GM21529 (cell line): ENCODE results near the gene DNLZ.

ENCODE experiments used
- ATAC-seq: cut with Tn5 transposase; IDR thresholded peaks from one replicate; pipeline ENCODE4 v1.9.1; 2021; ENCODE audit not compliant: unreplicated experiment

Gene DNLZ

DNA sequence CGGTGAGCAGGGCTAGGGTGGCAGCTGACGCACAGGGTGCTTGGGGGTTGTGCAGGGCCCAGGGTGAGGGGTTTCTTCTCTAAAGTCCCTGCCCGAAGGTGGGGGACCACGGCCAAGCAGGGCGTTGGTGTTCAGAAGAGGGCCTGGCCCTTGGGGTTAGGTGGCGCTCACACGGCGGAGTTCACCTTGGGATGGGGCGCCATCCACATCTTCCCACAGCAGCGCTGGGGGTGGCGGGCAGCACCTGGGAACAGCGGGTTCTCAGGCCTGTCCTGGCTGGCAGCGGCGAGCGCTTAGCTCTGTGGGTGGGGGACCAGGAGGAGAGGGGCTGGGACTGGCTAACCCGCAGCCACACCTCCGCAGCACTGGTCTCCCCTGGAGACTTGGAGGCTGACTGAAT, 30.1 kb downstream of the DNLZ start:
- ATAC-seq, result no peak

DNA sequence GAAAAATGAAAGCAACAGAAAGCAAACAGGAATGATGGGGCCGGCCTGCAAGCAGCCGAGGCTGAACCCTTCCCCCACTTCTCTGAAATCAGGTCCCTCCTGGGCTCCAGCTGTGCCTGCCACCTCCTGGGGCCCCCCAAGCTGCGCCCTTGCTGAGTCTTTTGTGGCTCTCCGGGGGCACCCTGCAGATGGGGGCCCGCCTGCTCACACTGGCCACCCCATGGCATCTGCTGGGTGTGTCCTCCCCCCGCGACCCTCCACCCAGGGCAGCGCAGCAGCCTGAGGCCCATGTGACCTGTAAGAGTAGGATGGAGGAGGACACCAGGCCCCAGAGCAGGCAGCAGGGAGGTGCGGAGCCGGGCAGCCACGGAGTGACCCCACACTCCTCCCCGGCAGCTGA, 30.5 kb downstream of the DNLZ start:
- ATAC-seq, result no peak

- no peak for ATAC-seq
Observed at GRCh38 chr9:136332482-136332983, 31.0 kb downstream of the DNLZ start.

- no peak for ATAC-seq
Observed at GRCh38 chr9:136331556-136332481, 31.7 kb downstream of the DNLZ start.

DNA sequence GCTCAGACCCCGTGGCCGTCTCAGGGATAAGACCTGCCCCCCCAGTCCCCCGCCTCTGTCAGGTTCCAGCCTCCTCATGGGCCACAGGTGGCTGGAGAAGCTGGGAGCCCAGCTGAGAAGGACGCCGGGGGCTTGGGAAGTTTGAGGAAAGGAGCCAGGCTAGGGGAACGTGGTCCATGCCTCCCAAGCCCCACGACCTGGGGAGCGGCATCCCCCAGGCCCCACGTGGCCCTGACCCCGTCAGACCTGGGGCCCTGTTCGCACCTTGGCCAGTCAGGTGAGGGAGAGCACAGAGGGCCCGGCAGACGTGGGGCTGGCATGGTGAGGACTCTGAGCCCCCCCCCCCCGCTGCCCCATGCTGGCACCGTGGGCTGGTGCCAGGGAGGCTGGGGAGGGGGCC, 32.5 kb downstream of the DNLZ start:
- ATAC-seq, result no peak

GRCh38 chr9:136330406-136330990, 33.0 kb downstream of the DNLZ start:
- no peak for ATAC-seq

GRCh38 chr9:136329636-136330405, 33.7 kb downstream of the DNLZ start:
- ATAC-seq, result no peak

DNA sequence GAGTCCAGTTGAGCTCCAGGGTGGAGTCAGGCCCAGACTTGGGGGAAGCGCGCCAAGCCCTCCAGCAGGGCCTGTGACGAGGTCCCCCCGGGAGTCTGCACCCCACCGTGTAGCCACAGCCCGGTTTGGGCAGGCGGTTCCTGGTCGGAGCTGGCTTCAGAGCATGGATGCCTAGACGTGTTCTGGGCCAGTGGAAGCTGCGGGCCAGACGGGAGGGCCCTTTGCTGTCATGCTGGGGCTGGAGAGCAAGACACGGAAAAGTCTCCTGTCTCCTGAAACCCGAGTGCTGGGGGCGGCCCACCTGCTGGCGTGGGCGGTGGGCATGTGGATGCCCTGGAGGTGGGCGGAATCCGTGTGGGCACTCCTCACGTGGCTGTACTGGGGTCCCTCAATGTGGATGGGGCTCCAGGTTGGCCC, 34.3 kb downstream of the DNLZ start:
- no peak for ATAC-seq

- no peak for ATAC-seq
Observed at GRCh38 chr9:136328622-136329041, 34.9 kb downstream of the DNLZ start.

DNA sequence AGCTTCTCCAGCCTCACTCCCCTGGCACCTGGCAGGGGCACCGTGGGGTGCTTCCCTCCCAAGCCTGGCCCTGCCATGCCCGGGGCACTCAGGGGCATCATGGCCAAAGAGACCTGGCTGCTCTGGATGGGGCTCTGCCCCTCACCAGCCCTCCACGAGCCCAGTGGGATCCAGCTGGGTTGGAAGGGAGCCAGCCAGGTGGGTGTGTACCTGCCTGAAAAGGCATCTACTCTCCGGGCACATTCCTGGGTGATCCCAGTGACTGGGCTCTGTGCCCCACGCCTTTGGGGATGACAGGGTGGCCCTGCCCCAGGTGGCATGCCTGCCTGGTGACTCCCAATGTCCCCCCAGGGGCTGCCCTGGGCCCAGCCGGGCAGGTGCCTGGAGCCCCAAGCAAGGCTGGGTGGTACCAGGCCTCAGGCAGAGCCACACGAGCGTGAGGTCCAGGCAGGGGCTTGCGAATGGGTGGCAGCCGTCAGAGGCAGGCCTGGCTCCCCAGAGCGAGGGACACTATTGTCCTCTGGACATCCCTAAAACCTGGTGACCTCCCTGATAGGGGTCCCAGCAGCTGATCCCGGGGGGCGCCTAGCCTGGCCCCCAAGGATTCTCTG, 35.4 kb downstream of the DNLZ start:
- no peak for ATAC-seq

GRCh38 chr9:136327304-136327974, 36.1 kb downstream of the DNLZ start, which contains the start of gene GPSM1:
GPSM1 (plus strand) TSS chr9:136327539; CDS start chr9:136327696, 157 bp downstream.
- no peak for ATAC-seq

- ATAC-seq, result no peak
Observed at GRCh38 chr9:136326761-136327303, 36.7 kb downstream of the DNLZ start.

GRCh38 chr9:136326061-136326760, 37.3 kb downstream of the DNLZ start:
- ATAC-seq, result no peak

DNA sequence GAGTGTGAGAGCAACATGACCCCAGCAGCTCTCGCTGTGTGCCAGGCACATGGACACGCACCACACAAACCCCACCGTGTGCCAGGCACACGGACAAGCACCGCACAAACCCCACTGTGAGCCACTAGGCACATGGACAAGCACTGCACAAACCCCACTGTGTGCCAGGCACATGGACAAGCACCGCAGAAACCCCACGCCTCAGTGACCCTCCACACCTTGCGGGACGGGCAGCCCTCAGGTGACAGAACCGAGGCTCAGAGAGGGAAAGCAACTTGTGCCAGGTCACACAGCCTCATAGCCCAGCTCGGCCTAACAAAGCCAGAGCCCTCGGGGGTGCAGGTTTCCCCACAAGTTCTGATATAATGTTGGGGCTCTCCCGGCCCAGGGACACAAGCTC, 38.2 kb downstream of the DNLZ start:
- no peak for ATAC-seq

GRCh38 chr9:136324501-136325300, 38.8 kb downstream of the DNLZ start:
- no peak for ATAC-seq

DNA sequence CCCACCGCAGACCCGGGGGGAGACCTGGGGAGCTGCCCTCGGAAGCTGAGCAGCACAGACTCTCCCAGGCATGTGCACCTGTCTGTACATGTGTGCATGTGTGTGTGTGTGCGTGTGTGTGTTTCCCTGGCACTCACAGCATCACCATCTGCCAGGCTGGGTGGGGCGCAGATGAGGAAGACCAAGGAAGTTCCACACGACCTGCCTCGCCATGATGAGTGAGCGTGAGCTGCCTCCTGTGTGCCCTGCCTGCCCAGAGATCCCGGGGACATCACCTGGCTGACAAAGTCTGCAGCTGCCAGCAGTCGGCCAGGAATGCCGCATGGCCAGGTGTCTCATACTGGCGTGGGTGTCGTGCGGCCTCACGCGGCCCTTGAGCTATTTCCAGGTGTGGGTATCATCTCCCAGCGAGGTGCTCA, 40.2 kb downstream of the DNLZ start:
- ATAC-seq, result no peak

- no peak for ATAC-seq
Observed at GRCh38 chr9:136322756-136323330, 40.7 kb downstream of the DNLZ start.

GRCh38 chr9:136321561-136321960, 42.0 kb downstream of the DNLZ start:
- no peak for ATAC-seq
